ENCODE measurements around the gene TRAF7. TPM values are rescaled to one million over a fixed set of nuclear protein-coding genes. Genes with fewer than 3 reads are reported as not detected.

Gene TRAF7
- total RNA-seq, 1 donor from 2014 or later: 80.3 TPM

- Mint-ChIP-seq H3K4me1 (peaks cover 17% of the 10 kb centered on the region), H3K4me3 (peak overlapping the region; percentile 90), H3K9me3 (no peaks in the 10 kb centered on the region), H3K27me3 (no peaks in the 10 kb centered on the region), H3K36me3 (ENCODE audit: low read depth) (peaks cover 15% of the 10 kb centered on the region), H3K27ac (peak overlapping the region; percentile 91)
- intact Hi-C loops (cut with micrococcal nuclease): loop anchor here (10.0 kb wide), 1 partner anchor 212 kb away; the partner anchor contains the start of gene ZNF598
- no peak for DNase-seq
Observed at GRCh38 chr16:2216330-2216729, 60.7 kb downstream of the TRAF7 start.

DNA sequence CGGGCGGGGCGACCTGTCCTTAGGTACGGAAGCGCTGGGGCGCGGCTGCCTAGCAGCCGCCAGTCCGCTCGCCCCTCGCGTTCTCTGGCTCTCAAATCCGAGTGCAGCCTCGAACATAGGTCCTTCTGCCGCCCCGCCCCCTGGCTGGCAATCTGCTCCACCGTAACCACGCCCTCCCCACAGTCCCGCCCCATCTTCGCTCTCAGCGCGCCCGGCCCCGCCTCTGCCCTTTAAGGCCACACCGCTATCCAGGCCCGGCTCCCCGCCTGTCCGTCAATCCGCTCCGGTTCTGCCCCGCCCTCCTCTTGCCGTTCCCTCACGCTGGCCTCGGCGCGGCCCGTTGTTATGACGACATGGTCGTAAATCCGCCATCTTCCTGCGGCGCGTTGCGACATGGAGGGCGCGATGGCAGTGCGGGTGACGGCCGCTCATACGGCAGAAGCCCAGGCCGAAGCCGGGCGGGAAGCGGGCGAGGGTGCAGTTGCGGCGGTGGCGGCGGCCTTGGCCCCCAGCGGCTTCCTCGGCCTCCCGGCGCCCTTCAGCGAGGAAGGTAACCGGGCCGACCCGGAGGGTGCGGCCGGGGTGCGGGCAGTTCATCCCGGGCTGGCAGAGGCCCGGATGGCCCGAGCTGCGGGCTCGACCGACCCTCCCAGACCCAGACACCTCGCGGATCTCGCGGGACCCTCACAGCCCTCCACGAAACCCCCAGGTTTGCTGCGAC is 67.8 kb downstream of the TRAF7 start, which contains the start of gene E4F1:
TSS of gene E4F1 (plus strand) at position 371 of the 721 bp plus-strand sequence. CDS start at position 394, 23 bp downstream.
- Mint-ChIP-seq H3K27me3 (no peaks in the 10 kb centered on the region), H3K9me3 (no peaks in the 10 kb centered on the region), H3K4me3 (peak within 1 kb of the TSS; percentile 85), H3K4me1 (peaks cover 13% of the 10 kb centered on the region), H3K36me3 (ENCODE audit: low read depth) (peaks cover 5% of the 10 kb centered on the region), H3K27ac (peak within 1 kb of the TSS; percentile 79)
- DNase-seq: peak; percentile 100
- intact Hi-C loops (cut with micrococcal nuclease): loop anchor here (1.0 to 10.0 kb wide), 6 partner anchors 8 to 311 kb away; partner anchors contain the start of genes CCNF, CEMP1, MLST8 and PDPK1

- H3K4me3 Mint-ChIP-seq: peak overlapping the region; percentile 85
- H3K27me3 Mint-ChIP-seq: no peaks in the 10 kb centered on the region
- H3K27ac Mint-ChIP-seq: peak overlapping the region; percentile 75
- peak; percentile 80 for DNase-seq
- peaks cover 5% of the 10 kb centered on the region for H3K36me3 Mint-ChIP-seq (ENCODE audit: low read depth)
- H3K9me3 Mint-ChIP-seq: no peaks in the 10 kb centered on the region
- H3K4me1 Mint-ChIP-seq: peaks cover 13% of the 10 kb centered on the region
- intact Hi-C loops (cut with micrococcal nuclease): loop anchor here (1.0 to 10.0 kb wide), 7 partner anchors 9 to 311 kb away; partner anchors contain the start of genes CCNF, CEMP1, ECI1 and MLST8
Observed at GRCh38 chr16:2223942-2224486, 68.4 kb downstream of the TRAF7 start.

DNA sequence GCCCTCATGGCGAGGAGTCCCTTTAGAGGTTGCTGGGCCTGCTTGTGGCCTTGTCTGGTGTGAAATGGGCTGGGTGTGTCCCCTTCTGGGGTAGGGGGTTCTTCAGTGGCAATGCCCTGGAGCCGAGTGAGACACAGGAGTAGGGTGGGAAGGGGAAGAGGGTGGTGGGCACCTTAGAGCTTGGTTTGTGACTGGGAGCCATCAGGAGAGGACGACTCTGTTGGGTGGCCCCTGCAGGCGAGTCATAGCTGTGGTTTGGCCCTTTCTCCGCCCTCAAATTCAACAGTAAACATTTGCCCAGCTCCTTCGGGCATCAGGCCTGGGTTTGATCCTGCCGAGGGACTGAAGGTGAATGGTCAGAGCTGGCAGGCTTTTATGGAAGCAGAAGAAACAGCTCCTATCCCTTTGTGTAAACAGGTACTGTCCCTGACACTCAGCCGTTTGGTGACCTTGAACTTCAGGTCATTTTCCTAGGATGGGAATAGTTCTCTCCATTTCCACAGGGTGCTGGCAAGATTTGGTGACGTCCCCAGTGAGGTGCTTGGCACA is 70.7 kb downstream of the TRAF7 start:
- DNase-seq: no peak
- Mint-ChIP-seq H3K4me1 (peaks cover 13% of the 10 kb centered on the region), H3K36me3 (ENCODE audit: low read depth) (peaks cover 12% of the 10 kb centered on the region), H3K9me3 (no peaks in the 10 kb centered on the region), H3K27ac (peak overlapping the region; percentile 11), H3K27me3 (no peaks in the 10 kb centered on the region), H3K4me3 (peak overlapping the region; percentile 15)
- intact Hi-C loops (cut with micrococcal nuclease): loop anchor here (10.0 kb wide), 1 partner anchor 308 kb away; the partner anchor contains the start of genes CEMP1 and PDPK1

GRCh38 chr16:2226918-2227317 is 71.3 kb downstream of the TRAF7 start:
- Mint-ChIP-seq H3K9me3 (no peaks in the 10 kb centered on the region), H3K4me3 (no peak overlapping the region), H3K27ac (peak overlapping the region; percentile 48), H3K4me1 (peaks cover 13% of the 10 kb centered on the region), H3K27me3 (no peaks in the 10 kb centered on the region), H3K36me3 (ENCODE audit: low read depth) (peaks cover 14% of the 10 kb centered on the region)
- no peak for DNase-seq
- intact Hi-C loops (cut with micrococcal nuclease): loop anchor here (10.0 kb wide), 1 partner anchor 308 kb away; the partner anchor contains the start of genes CEMP1 and PDPK1

Other genes starting within 250 kb of the TRAF7 start
- gene HS3ST6, start 237.4 kb upstream of the TRAF7 start, total RNA-seq: not detected in 2 replicates
- 22.8 and 23.0 TPM in 2 replicates for gene MSRB1, start 212.6 kb upstream of the TRAF7 start, total RNA-seq
- 1.0 TPM in 1 of 2 replicates, not detected in the other for gene RPL3L, start 201.1 kb upstream of the TRAF7 start, total RNA-seq
- gene NDUFB10, start 196.2 kb upstream of the TRAF7 start, total RNA-seq: 136 and 141 TPM in 2 replicates
- gene RPS2, start 191.0 kb upstream of the TRAF7 start, total RNA-seq: 3,359 and 3,401 TPM in 2 replicates
- 0.57 TPM in 1 of 2 replicates, not detected in the other for gene RNF151, start 188.9 kb upstream of the TRAF7 start, total RNA-seq
- gene TBL3, start 183.7 kb upstream of the TRAF7 start, total RNA-seq: 81.4 and 87.5 TPM in 2 replicates
- 0.56 TPM in 1 of 2 replicates, not detected in the other for gene NOXO1, start 174.3 kb upstream of the TRAF7 start, total RNA-seq
- gene GFER, start 171.6 kb upstream of the TRAF7 start, total RNA-seq: 41.6 and 42.8 TPM in 2 replicates
- 18.1 and 20.2 TPM in 2 replicates for gene SYNGR3, start 165.8 kb upstream of the TRAF7 start, total RNA-seq
- gene ZNF598, start 146.0 kb upstream of the TRAF7 start, total RNA-seq: 93.9 and 99.0 TPM in 2 replicates
- 6.9 and 7.0 TPM in 2 replicates for gene NPW, start 136.0 kb upstream of the TRAF7 start, total RNA-seq
- 1.3 and 1.8 TPM in 2 replicates for gene NHERF2, start 128.9 kb upstream of the TRAF7 start, total RNA-seq
- 50.3 and 57.7 TPM in 2 replicates for gene NTHL1, start 107.9 kb upstream of the TRAF7 start, total RNA-seq
- 98.8 and 99.8 TPM in 2 replicates for gene TSC2, start 107.8 kb upstream of the TRAF7 start, total RNA-seq
- gene PKD1, start 19.9 kb upstream of the TRAF7 start, total RNA-seq: 91.4 and 93.3 TPM in 2 replicates
- gene RAB26, start 7.2 kb upstream of the TRAF7 start, total RNA-seq: 0.83 and 1.0 TPM in 2 replicates
- 2.2 and 2.3 TPM in 2 replicates for gene CASKIN1, start 40.8 kb downstream of the TRAF7 start, total RNA-seq
- gene MLST8, start 49.7 kb downstream of the TRAF7 start, total RNA-seq: 65.2 and 70.3 TPM in 2 replicates
- 22.2 and 23.1 TPM in 2 replicates for gene BRICD5, start 55.1 kb downstream of the TRAF7 start, total RNA-seq
- gene PGP, start 59.1 kb downstream of the TRAF7 start, total RNA-seq: 38.7 and 38.9 TPM in 2 replicates
- gene E4F1, start 67.8 kb downstream of the TRAF7 start, total RNA-seq: 33.4 and 34.7 TPM in 2 replicates
- gene DNASE1L2, start 80.7 kb downstream of the TRAF7 start, total RNA-seq: 1.7 and 2.1 TPM in 2 replicates
- 34.1 and 38.7 TPM in 2 replicates for gene ECI1, start 95.8 kb downstream of the TRAF7 start, total RNA-seq
- gene RNPS1, start 112.3 kb downstream of the TRAF7 start, total RNA-seq: 399 and 416 TPM in 2 replicates
- 8.3 and 9.2 TPM in 2 replicates for gene ABCA3, start 184.9 kb downstream of the TRAF7 start, total RNA-seq